CD4-positive, alpha-beta T cell treated with Interferon alpha-2 for 1 hour (primary cell): ENCODE measurements around the gene RBM47.

Experiments used
- DNase-seq, 2 donors: peaks; one replicate each; pipeline ENCODE4 v3.0.0-alpha.2; 2020 to 2022

The RBM47 gene

GRCh38 chr4:40623707-40624106, 6.0 kb downstream of the RBM47 start:
- no peak for DNase-seq

- DNase-seq = no peak
Measured at GRCh38 chr4:40622913-40623312, 6.8 kb downstream of the RBM47 start.

GRCh38 chr4:40621592-40622512, 7.8 kb downstream of the RBM47 start:
- peak; percentile 42 to 78 for DNase-seq

- no peak for DNase-seq
Measured at GRCh38 chr4:40621229-40621591, 8.5 kb downstream of the RBM47 start.

GRCh38 chr4:40619600-40619999, 10.1 kb downstream of the RBM47 start:
- no peak for DNase-seq

GRCh38 chr4:40617872-40618271, 11.8 kb downstream of the RBM47 start:
- DNase-seq = no peak

GRCh38 chr4:40614031-40614430, 15.6 kb downstream of the RBM47 start:
- no peak for DNase-seq

- DNase-seq = no peak
Measured at GRCh38 chr4:40613456-40613855, 16.2 kb downstream of the RBM47 start.

- DNase-seq = no peak
Measured at GRCh38 chr4:40612831-40613230, 16.8 kb downstream of the RBM47 start.

GRCh38 chr4:40612283-40612682, 17.4 kb downstream of the RBM47 start:
- DNase-seq = no peak

GRCh38 chr4:40608628-40609027, 21.0 kb downstream of the RBM47 start:
- DNase-seq = no peak

GRCh38 chr4:40607221-40607620, 22.4 kb downstream of the RBM47 start:
- DNase-seq = no peak

GRCh38 chr4:40606239-40606767, 23.4 kb downstream of the RBM47 start:
- DNase-seq = no peak

- DNase-seq = no peak
Measured at GRCh38 chr4:40603281-40603680, 26.4 kb downstream of the RBM47 start.

- DNase-seq = peak; percentile 31 to 68
Measured at GRCh38 chr4:40601641-40602040, 28.0 kb downstream of the RBM47 start.

GRCh38 chr4:40600850-40601249, 28.8 kb downstream of the RBM47 start:
- DNase-seq = peak in 1 of 2 donors; percentile 59

- no peak for DNase-seq
Measured at GRCh38 chr4:40599431-40599830, 30.2 kb downstream of the RBM47 start.

- DNase-seq = no peak
Measured at GRCh38 chr4:40596522-40596921, 33.1 kb downstream of the RBM47 start.

- no peak for DNase-seq
Measured at GRCh38 chr4:40595981-40596380, 33.7 kb downstream of the RBM47 start.

GRCh38 chr4:40594261-40595178, 35.1 kb downstream of the RBM47 start:
- DNase-seq = no peak

- DNase-seq = no peak
Measured at GRCh38 chr4:40592034-40592433, 37.6 kb downstream of the RBM47 start.

GRCh38 chr4:40587826-40588225, 41.8 kb downstream of the RBM47 start:
- DNase-seq = peak in 1 of 2 donors; percentile 57

GRCh38 chr4:40587351-40587750, 42.3 kb downstream of the RBM47 start:
- no peak for DNase-seq
